ENCODE measurements around the gene PTPRQ. TPM values are rescaled to one million over a fixed set of nuclear protein-coding genes. Genes with fewer than 3 reads are reported as not detected.

PTPRQ gene
- total RNA-seq, 8 experiments from 2014 or later = 0.08 to 20.0 (median 0.57) TPM; not detected in 1

DNA sequence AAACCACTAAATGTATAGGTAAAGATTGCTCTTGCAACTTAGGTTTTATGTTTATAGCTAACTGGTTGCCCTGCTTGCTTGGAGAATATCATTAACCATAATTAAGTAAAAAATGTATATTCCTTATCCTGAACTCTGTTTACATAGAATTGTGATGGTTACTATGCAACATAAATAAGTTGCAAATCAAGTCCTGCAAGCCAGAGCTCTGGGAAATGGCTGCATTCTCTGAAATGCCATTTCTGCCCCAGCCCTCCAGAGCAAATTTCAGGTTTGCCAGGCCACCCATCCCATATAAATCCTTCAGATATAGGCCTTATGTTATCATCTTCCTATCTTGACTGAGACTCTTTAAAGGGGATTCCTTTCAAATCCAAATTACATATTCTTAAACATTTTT is 145.0 kb downstream of the PTPRQ start:
- no peak overlapping the region for H3K4me3 ChIP-seq
- H3K27ac ChIP-seq = no peak overlapping the region
- in situ Hi-C loops (cut with MboI; ENCODE audit: low pct_unique_long_range_greater_than_20kb in 2 of 9, low sequenced_read_pairs in 9 of 9, unreplicated experiment in 9 of 9) = no loop called here
- H3K4me1 ChIP-seq (replicated peaks in 1 of 2) = no peaks in the 10 kb centered on the region
- ATAC-seq (replicated peaks in 6 of 8) = peak in 1 of 8 experiments; percentile 60

DNA sequence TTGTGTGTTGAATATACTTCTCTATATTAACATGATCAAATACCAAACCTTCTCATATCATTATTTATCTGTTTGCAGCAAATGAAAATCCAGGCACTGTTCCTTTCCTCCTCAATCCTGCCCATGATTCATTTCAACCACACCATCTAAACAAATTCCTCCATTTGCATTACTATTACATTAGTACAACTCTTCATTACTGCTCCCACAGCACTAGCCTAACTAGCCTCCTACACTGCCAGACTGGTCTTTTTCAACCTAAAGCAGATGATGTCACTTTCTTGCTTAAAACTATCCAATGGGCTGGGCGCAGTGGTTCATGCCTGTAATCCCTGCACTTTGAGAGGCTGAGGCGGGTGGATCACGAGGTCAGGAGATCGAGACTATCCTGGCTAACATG is 146.1 kb downstream of the PTPRQ start:
- 95 to 100% methylated on average over 1 to 4 of the region's 4 CpGs; no CpG with 5 or more reads in 8 of the 10 experiments for WGBS, 10 experiments
- Histone ChIP-seq H3K27ac (no peak overlapping the region), H3K4me1 (replicated peaks in 1 of 2) (no peaks in the 10 kb centered on the region), H3K4me3 (no peak overlapping the region)
- in situ Hi-C loops (cut with MboI; ENCODE audit: low pct_unique_long_range_greater_than_20kb in 2 of 9, low sequenced_read_pairs in 9 of 9, unreplicated experiment in 9 of 9) = no loop called here
- no peak for ATAC-seq (replicated peaks in 6 of 8)

DNA sequence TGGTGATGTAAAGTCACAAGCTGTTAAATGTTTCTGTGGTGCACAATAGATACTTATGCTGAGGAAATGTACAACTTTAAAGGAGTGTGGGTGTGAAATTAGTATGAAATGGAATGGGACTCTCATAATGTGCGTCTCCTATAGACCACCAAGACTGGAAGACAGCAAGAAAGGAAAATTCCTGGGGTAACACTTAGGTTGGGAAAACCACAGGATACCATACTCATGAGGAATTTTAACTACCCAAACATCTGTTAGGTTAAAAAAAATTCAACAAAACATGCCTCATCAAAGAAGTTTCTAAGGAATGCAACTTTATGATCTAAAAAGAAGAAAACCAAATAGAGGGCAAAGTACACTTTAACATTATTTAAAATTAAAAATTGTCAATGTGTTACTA is 149.7 kb downstream of the PTPRQ start:
- no peaks in the 10 kb centered on the region for H3K4me1 ChIP-seq (replicated peaks in 1 of 2)
- 0 to 100% (median 41%) methylated on average over 1 of the region's 1 CpG; no CpG with 5 or more reads in 4 of the 10 experiments for WGBS, 10 experiments
- H3K4me3 ChIP-seq = no peak overlapping the region
- H3K27ac ChIP-seq = no peak overlapping the region
- no peak for ATAC-seq (replicated peaks in 6 of 8)
- in situ Hi-C loops (cut with MboI; ENCODE audit: low pct_unique_long_range_greater_than_20kb in 2 of 9, low sequenced_read_pairs in 9 of 9, unreplicated experiment in 9 of 9) = no loop called here

DNA sequence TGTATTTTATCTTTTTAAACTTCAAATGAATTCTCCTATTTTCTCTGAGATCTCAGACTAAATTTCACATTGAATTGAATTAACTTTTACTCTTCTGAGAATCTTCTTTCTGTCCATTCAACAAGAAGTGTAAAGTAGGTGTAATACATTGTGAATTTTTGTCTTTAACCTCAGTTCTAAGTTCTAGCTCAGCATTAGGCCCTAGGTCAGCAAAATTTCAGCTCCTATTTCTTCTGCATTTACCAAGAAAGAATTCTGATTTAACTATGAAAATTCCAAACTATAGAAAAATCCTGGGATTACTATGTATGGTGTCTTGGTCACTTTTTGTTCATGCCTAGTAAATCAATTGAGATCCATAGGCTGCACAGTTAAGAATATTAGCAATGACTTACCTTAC is 152.5 kb downstream of the PTPRQ start:
- ATAC-seq (replicated peaks in 6 of 8) = no peak
- H3K27ac ChIP-seq = no peak overlapping the region
- in situ Hi-C loops (cut with MboI; ENCODE audit: low pct_unique_long_range_greater_than_20kb in 2 of 9, low sequenced_read_pairs in 9 of 9, unreplicated experiment in 9 of 9) = no loop called here
- H3K4me1 ChIP-seq (replicated peaks in 1 of 2) = peaks cover 0 to 3% of the 10 kb centered on the region in 2 donors
- H3K4me3 ChIP-seq = no peak overlapping the region

DNA sequence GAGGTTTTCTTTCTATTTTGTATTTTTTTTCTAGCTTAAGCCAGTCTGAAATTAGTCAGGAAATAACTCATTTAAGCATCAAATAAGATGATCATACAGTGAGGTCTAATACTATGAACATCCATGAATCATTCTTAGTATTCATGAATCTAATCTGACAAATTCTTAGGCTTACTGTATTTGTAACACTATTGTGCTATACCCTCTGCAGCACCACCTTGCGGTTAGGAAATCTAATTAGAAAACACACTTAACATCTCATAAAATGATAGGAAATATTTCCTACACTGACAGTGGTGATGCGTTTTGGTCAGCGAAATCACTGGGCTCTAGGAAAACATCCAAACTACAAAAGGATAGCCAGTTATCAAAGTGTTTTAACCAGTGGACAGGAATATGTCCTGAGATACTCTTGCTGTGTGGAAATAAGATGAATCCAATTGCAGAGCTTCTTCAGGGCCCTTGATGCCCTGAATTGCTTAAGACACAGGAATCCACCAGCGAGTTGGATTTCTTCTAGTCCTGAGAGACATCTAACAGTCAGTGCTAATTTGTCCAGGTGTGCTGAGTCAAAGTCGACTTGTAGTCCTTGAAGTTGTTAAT is 154.1 kb downstream of the PTPRQ start:
- Histone ChIP-seq H3K27ac (no peak overlapping the region), H3K4me1 (replicated peaks in 1 of 2) (peaks cover 0 to 3% of the 10 kb centered on the region in 2 donors), H3K4me3 (no peak overlapping the region)
- in situ Hi-C loops (cut with MboI; ENCODE audit: low pct_unique_long_range_greater_than_20kb in 2 of 9, low sequenced_read_pairs in 9 of 9, unreplicated experiment in 9 of 9) = no loop called here
- peak in 5 of 8 experiments; percentile 27 to 94 (median 74) for ATAC-seq (replicated peaks in 6 of 8)
- 0 to 100% (median 25%) methylated on average over 1 to 5 of the region's 5 CpGs; no CpG with 5 or more reads in 1 of the 10 experiments for WGBS, 10 experiments

DNA sequence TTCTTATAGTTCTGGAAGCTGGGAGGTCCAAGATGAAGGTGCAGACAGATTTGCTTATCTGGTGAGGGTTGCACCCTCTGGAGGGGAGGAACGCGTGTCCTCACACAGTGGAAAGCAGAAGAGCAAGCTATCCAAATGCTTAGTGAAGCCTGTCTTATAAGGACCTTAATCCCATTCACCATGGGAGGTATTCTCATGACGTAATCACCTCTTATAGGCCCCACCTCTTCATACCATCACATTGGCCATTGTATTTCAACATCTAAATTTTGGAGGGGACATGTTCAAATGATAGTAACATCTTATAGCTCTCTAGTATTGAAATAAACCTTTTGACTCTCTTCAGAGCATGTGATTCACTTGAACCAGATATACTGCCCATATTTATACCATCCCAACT is 158.4 kb downstream of the PTPRQ start:
- 80 to 100% (median 91%) methylated on average over 1 to 3 of the region's 3 CpGs; no CpG with 5 or more reads in 4 of the 10 experiments for WGBS, 10 experiments
- no peak overlapping the region for H3K27ac ChIP-seq
- H3K4me1 ChIP-seq (replicated peaks in 1 of 2) = peaks cover 0 to 3% of the 10 kb centered on the region in 2 donors
- no peak overlapping the region for H3K4me3 ChIP-seq
- in situ Hi-C loops (cut with MboI; ENCODE audit: low pct_unique_long_range_greater_than_20kb in 2 of 9, low sequenced_read_pairs in 9 of 9, unreplicated experiment in 9 of 9) = no loop called here
- ATAC-seq (replicated peaks in 6 of 8) = no peak

DNA sequence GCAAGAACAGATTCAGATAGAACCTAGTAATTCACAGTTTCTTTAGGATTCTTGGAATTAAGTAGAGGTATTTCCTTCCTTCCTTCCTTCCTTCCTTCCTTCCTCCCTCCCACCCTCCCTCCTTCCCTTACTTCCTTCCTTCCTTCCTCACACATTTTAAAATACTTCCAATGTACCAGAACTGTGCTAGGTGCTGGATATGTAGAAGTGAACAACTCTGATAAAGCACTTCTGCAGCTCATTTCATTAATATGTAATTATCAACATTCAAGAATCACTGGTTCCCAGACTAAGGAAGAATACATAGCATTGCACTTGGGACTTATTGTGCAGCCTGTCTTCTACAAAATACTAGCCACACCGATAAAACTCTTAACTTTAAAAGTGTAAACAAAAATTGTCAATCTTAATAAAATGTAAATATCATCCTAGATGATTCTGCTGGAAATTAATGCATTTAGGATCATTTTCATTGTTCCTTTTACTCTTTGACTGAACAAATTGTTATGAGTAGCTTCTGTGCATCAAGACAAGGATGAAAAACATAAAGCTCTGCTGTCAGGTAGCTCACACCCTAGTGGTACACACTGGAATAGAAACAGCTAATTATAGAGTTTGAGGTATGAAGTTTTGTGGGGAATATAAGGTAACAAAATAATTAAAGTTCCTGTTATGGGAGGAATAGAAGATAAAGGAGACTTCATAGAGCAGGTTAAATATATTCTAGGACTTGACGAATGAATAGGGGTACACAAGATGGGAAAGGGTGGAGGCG is 163.5 kb downstream of the PTPRQ start:
- ATAC-seq (replicated peaks in 6 of 8) = no peak
- no peak overlapping the region for H3K4me3 ChIP-seq
- in situ Hi-C loops (cut with MboI; ENCODE audit: low pct_unique_long_range_greater_than_20kb in 2 of 9, low sequenced_read_pairs in 9 of 9, unreplicated experiment in 9 of 9) = no loop called here
- H3K4me1 ChIP-seq (replicated peaks in 1 of 2) = no peaks in the 10 kb centered on the region
- WGBS, 10 experiments = 62 to 100% (median 93%) methylated on average over 1 to 3 of the region's 3 CpGs
- no peak overlapping the region for H3K27ac ChIP-seq

DNA sequence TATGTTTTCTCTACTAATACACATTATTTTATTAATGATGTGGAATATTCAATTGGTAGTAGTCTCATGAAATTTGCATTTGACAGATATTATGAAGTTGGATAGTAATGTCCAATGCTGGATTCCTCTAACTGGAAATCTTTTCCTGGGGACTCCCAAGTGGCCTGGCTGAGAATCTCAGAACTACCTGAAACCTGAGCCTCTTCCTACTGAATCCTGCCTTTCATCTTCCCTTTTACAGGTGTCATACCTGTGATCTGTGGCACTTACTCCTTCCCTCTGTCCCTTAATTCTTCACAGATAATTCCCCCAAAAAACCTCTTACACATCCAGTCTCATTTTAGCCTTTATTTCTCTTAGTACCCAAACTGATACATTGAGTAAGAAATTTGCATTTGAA is 173.7 kb downstream of the PTPRQ start:
- in situ Hi-C loops (cut with MboI; ENCODE audit: low pct_unique_long_range_greater_than_20kb in 2 of 9, low sequenced_read_pairs in 9 of 9, unreplicated experiment in 9 of 9) = no loop called here
- H3K4me1 ChIP-seq (replicated peaks in 1 of 2) = peaks cover 0 to 3% of the 10 kb centered on the region in 2 donors
- no peak for ATAC-seq (replicated peaks in 6 of 8)

DNA sequence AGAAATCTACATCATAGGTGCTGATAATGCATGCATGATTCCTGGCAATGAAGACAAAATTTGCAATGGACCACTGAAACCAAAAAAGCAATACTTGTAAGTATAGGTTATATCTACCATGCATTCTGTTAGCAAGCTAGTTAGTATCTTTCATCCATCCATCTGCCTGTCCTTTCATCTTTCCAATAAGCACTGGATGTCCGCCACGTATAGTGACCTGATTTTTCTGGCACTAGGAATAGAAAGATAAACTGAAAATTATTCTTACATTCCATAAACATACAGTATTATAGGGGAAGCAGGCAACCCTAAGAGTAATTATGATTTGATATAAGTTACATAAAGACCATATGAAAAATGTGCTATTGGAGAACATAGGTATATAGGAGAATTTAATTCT is 176.2 kb downstream of the PTPRQ start:
- in situ Hi-C loops (cut with MboI; ENCODE audit: low pct_unique_long_range_greater_than_20kb in 2 of 9, low sequenced_read_pairs in 9 of 9, unreplicated experiment in 9 of 9) = no loop called here
- Histone ChIP-seq H3K27ac (no peak overlapping the region), H3K4me1 (replicated peaks in 1 of 2) (peaks cover 0 to 3% of the 10 kb centered on the region in 2 donors), H3K4me3 (no peak overlapping the region)
- ATAC-seq (replicated peaks in 6 of 8) = no peak
- WGBS, 10 experiments = 60 to 100% (median 89%) methylated on average over 1 to 2 of the region's 2 CpGs; no CpG with 5 or more reads in 2 of the 10 experiments

More for the DNA sequence above, 173.7 kb downstream of the PTPRQ start:
- H3K27ac ChIP-seq = no peak overlapping the region
- no peak overlapping the region for H3K4me3 ChIP-seq

DNA sequence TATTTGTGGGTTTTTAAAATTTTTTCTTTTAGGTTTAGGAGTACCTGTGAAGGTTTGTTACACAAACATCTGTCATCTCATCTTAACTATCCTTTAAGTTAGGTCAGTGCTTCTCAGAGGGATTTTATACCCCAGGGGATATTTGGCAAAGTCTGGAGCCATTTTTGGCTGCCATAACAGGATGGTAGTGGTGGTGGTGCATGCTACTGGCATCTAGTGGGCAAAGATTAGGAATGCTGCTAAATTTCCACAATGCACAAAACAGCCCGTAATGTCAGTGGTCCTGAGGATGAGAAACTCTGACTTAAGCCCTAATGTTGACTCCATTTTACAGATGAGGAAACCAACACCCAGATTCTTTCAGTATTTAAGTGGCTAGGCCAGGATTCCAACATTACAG is 178.2 kb downstream of the PTPRQ start:
- Histone ChIP-seq H3K4me3 (no peak overlapping the region), H3K27ac (no peak overlapping the region), H3K4me1 (replicated peaks in 1 of 2) (no peaks in the 10 kb centered on the region)
- ATAC-seq (replicated peaks in 6 of 8) = no peak
- 88 to 100% (median 95%) methylated on average over 1 of the region's 1 CpG; no CpG with 5 or more reads in 6 of the 10 experiments for WGBS, 10 experiments
- in situ Hi-C loops (cut with MboI; ENCODE audit: low pct_unique_long_range_greater_than_20kb in 2 of 9, low sequenced_read_pairs in 9 of 9, unreplicated experiment in 9 of 9) = no loop called here

DNA sequence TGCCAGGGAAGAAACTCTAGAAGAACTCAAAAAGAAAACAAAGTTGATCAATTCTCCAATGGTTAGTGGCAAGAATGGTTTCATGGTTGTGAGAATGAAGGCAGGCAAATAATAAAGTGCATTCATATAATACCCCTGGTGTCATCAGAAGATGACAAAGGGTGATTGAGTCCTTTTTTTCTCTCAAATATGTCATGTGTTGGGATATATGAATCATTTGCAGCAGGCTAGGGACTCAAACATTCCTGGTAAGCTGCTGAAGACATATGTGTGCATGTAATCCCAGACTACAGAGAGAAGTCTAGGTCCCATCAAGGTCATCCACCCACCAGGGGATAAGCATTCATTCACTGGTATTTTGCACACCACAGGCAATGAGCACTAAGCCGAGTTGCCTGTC is 181.0 kb downstream of the PTPRQ start:
- no peak overlapping the region for H3K27ac ChIP-seq
- no peak overlapping the region for H3K4me3 ChIP-seq
- in situ Hi-C loops (cut with MboI; ENCODE audit: low pct_unique_long_range_greater_than_20kb in 2 of 9, low sequenced_read_pairs in 9 of 9, unreplicated experiment in 9 of 9) = no loop called here
- 70 to 83% methylated on average over 1 of the region's 1 CpG; no CpG with 5 or more reads in 8 of the 10 experiments for WGBS, 10 experiments
- H3K4me1 ChIP-seq (replicated peaks in 1 of 2) = peaks cover 0 to 4% of the 10 kb centered on the region in 2 donors
- no peak for ATAC-seq (replicated peaks in 6 of 8)

DNA sequence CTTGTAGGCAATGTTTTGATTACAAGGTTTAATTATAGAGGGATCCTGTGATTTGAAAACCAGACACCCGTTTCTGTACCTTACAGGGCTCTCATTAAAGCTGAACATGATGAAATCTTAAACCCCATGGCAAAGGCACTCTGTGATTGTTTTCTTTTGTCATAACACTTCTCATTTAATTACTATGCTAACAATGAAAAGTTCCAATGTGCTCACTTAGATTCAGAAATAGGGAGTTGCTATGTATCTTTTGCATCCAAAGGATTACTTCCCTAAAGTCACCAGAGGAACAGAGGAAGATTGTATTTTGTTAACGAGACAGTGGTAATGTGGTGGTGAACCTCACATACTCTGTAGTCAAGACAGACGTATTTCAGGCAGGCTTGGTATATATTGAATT is 181.9 kb downstream of the PTPRQ start:
- no peak overlapping the region for H3K27ac ChIP-seq
- in situ Hi-C loops (cut with MboI; ENCODE audit: low pct_unique_long_range_greater_than_20kb in 2 of 9, low sequenced_read_pairs in 9 of 9, unreplicated experiment in 9 of 9) = no loop called here
- H3K4me1 ChIP-seq (replicated peaks in 1 of 2) = peaks cover 0 to 4% of the 10 kb centered on the region in 2 donors
- 17 to 94% (median 78%) methylated on average over 1 to 3 of the region's 3 CpGs; no CpG with 5 or more reads in 1 of the 10 experiments for WGBS, 10 experiments
- no peak for ATAC-seq (replicated peaks in 6 of 8)
- H3K4me3 ChIP-seq = no peak overlapping the region

DNA sequence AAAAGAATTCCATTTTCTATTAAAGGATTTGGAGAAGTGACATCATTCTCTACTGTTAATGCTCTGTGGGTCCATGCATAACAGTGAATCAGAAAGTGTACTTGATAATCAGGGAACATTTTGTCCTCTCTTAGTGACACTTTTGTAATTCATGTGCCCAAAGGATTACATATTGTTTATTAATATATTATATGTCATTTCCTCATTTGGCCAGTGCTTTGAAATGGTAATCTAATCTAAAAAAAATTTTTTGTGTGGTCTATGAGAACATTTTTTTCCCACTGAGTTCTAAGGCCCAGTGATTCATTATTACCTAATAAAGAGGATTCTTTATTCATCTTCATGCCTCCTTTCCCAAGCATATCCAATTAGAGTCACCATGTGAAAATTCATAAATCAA is 183.7 kb downstream of the PTPRQ start:
- Histone ChIP-seq H3K4me3 (no peak overlapping the region), H3K4me1 (replicated peaks in 1 of 2) (peaks cover 0 to 4% of the 10 kb centered on the region in 2 donors), H3K27ac (no peak overlapping the region)
- in situ Hi-C loops (cut with MboI; ENCODE audit: low pct_unique_long_range_greater_than_20kb in 2 of 9, low sequenced_read_pairs in 9 of 9, unreplicated experiment in 9 of 9) = no loop called here
- ATAC-seq (replicated peaks in 6 of 8) = peak in 4 of 8 experiments; percentile 48 to 90 (median 76)

DNA sequence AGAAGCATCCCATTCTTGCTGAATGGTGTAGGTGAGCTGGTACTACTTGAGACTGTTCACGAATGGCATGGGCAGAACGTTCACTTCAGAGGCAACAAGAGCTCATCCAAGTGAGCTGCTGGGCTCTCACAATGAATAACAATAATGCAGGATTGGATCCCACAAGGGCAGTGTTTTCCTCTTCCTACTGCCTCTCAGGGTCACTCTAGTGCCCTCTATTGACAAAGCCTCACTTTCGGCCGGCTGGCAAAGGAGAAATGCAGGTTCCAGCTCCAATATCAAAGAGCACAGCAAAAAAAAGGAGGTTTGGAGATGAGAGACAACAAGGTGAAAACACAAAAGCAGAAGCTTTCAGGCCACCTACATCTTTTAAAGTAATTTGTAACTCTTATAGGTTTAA is 188.8 kb downstream of the PTPRQ start:
- H3K27ac ChIP-seq = no peak overlapping the region
- H3K4me3 ChIP-seq = no peak overlapping the region
- in situ Hi-C loops (cut with MboI; ENCODE audit: low pct_unique_long_range_greater_than_20kb in 2 of 9, low sequenced_read_pairs in 9 of 9, unreplicated experiment in 9 of 9) = no loop called here
- no peak for ATAC-seq (replicated peaks in 6 of 8)
- WGBS, 10 experiments = 8 to 68% (median 41%) methylated on average over 1 to 4 of the region's 4 CpGs
- H3K4me1 ChIP-seq (replicated peaks in 1 of 2) = peaks cover 0 to 3% of the 10 kb centered on the region in 2 donors

All from motor neuron (in vitro differentiated cells).